Dedifferentiated amniotic fluid mesenchymal stem cell (primary cell): Measurements from ENCODE around the gene RNF169.

Experiments used
- DNase-seq: peaks from one replicate; pipeline ENCODE4 v3.0.0-alpha.2; 2016; ENCODE audit errors: extremely low spot score

The RNF169 gene, protein sequence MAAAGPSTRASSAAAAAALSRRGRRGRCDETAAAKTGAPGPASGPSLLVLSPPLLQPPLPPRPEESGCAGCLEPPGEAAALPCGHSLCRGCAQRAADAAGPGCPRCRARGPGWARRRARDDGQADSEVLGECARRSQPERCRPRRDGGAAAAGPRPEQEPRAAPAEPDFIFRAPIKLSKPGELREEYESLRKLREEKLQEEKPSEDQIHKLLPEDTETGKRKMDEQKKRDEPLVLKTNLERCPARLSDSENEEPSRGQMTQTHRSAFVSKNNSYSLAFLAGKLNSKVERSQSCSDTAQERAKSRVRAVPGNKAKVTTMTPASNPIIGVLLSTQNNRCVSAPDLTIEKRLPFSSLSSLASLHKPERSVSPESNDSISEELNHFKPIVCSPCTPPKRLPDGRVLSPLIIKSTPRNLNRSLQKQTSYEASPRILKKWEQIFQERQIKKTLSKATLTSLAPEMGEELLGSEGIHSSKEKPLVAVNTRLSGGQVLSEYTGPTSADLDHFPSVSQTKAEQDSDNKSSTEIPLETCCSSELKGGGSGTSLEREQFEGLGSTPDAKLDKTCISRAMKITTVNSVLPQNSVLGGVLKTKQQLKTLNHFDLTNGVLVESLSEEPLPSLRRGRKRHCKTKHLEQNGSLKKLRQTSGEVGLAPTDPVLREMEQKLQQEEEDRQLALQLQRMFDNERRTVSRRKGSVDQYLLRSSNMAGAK

DNA sequence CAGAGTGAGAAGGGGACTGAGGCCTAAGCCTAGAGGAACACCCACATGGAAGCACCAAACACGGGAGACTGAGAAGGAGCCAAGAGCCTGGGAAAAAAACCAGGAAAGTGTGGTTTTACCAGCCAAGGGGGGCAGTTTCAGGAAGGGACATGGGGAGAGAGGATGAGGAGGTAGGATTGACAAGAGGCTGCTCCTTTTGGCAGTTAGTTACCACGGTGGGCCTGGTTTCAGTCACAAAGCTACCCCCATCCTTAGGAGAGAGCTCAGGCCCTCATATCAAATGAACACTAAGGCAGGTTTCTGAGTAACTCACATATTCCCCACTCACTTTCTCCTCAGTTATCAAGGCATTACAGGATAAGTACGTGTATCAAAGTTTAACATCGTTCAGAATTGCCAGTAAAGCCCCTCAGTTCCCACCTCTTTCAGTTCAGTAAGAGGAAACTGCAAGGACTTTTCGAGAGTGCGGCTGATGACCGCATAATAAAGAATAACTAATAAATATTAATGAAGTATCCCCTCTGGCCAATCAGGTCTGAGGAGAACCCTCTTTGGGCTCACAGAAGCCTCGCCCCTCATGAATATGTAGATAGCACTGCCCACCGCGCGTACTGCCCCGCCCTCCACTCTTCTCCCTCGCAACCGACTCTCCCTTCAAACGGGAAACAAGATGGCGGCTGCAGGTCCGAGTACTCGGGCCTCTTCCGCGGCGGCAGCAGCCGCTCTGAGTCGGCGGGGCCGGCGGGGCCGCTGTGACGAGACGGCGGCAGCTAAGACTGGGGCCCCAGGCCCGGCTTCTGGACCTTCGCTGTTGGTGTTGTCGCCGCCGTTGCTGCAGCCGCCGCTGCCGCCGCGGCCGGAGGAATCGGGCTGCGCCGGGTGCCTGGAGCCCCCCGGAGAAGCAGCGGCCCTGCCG, at the start of gene RNF169:
Gene RNF169, plus strand, starts transcription at position 639 of the 916 bp plus-strand sequence. Its CDS starts 32 bp downstream, at position 671.
- DNase-seq, result peak; percentile 97

DNA sequence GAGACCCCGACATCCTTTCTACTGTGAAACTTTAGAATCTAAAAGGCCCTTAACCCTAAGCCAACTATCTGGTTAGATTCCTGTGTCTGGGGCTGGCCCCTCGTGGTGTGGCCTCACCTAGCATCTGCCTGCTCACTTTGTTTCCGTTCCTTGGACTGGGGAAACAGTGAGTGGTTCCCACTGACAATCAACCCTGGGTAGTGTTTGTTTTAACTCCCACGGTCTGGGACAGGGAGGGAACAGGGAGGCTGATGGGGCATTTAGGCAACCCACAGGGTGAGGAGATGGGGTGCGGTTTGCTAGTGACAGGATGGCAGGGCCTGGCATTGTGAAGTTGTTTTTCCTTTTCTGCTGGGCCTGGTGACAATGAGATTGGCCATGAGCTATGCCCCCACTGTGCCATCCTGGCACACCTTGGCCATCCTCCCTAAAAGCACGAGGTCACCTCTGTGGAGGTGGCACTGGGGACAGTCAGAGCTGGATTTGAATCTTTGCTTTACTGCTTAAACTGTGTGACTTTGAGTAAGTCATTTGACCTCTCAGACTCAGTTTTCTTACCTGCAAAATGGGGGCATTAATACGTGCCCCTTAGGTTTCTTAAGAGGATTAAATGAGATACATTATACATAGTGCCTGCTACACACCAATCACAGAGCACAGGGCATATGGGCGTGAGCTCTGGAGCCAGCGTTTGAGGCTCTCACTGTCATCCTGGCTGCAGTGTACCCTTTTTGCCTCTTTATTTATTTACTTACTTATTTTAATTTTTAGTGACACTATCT, 48.8 kb upstream of the RNF169 start:
- no peak for DNase-seq

DNA sequence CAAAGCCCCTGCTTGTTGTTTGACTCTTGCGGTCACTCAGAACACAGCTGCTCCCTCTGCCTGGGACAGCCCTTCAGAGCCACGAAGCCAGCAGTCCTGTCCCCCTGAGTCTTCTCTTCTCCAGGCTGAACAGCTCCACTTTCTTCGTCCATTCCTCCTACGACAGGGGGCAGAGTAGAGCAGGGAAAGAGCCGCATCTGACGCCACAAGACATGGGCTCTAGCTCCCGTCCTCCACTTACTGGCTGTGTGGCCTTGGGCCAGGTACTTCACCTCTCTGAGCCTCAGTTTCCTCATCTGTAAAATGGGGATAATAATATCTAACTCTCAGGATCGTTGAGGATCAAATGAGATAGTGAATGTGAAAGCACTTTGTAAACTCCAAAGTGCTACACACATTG, 47.3 kb upstream of the RNF169 start:
- DNase-seq, result no peak

DNA sequence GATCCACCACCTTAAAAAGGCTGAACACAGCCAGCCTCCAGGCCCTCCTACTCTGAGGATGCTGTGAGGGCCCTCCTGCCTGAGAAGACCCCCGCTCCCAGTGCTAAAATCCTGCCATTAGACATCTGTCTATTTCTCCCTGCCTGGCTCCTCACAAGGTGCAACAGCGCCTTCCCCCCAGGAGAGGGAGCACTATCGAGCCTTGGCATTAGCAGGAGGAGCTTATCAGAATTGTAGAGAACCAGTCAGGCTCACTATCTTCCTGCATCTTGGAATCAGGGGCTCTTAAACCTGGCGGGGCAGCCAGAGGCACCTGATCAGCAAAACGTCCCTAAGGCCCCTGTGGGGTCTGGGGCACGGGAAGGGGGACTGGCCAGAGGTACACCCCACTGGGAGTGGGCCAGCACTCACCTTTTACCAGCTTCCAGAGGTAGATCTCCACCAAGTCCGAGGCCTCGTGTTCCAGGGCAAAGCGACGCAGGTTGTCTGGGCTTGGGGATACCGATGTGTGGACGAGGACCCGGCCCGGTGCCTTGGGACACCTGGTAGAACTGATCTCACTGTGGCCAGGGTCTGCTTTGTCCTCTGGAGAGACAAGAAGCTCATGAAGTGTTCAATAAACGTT, 46.2 kb upstream of the RNF169 start:
- peak; percentile 58 for DNase-seq

DNA sequence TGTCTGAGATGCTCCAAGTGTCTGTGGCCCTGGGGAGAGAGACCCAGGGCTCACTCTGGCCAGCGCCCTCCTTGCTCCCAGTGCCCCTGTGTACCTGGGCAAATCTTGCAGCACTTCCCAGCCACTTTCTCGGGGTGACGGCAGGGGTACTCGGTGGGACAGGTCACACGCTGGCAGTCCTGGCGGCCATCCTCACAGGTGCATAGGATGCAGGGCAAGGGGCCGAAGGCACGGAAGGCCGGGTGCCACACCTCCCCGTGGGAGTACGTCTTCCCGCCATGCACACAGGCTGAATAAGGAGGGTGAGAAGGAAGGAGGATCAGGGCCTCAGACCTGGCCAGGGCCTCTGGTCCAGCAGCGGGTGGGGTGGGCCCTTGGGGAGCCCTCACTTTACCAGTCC, 45.4 kb upstream of the RNF169 start:
- no peak for DNase-seq

DNA sequence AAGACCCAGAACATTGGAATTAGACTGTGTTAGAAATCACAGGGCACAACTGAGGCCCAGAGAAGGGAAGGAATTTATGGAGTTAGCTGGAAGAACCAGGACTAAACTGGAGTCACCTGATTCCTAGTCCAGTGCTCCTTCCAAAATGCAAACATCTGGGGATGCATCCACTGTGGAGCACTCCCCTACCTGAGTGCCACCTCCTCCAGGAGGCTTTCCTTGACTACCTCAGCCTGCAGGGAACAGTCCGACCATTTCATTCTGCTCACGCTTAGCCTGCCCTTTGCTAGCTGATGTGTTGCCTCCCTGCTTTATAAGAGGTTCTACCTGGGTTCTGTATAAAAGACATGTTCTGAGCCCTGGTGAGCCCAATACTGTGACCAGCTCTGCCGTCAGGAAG, 41.5 kb upstream of the RNF169 start:
- no peak for DNase-seq

DNA sequence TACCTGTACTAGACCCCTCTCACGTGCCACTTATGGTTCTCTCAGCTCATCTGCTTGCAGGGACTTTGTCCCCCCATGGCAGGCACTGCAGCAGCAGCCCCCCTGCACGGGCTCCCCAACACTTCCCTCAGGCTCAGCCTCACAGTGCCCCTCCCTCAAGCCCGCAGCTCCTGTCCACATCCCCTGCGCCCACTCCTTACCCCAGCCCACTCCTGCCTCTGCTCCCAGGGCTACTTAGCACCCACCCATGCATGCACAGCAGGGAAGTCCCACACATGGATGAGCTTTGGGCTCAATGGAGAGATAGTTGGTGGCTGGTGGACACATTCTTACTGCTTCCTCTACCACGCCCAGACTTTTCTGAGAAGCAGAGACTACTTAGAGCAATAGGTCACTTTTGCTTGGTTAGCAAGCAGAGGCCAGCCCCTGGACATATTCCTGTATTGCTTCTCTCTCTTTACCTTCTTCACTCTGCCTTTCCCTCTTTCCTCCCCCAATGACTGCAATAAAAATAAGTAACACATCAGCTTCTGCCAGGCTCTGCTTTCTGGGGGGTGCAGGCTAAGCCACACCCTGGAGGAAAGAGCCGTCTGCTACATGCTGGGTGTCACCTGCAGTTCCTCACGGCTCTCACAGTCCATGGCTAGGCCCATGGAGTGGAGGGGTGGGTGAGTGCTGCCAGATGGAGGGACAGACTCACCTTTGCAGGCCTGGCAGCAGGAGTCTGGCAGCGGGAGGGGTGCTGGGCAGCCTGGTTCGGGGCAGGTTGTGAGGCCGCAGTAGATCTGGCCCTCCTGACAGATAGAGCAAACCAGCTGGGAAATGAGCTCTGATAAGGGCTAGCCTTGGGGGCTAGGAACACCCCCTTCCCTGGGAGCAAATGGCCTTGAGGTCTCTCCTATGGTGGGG, 40.8 kb upstream of the RNF169 start:
- DNase-seq, result no peak

DNA sequence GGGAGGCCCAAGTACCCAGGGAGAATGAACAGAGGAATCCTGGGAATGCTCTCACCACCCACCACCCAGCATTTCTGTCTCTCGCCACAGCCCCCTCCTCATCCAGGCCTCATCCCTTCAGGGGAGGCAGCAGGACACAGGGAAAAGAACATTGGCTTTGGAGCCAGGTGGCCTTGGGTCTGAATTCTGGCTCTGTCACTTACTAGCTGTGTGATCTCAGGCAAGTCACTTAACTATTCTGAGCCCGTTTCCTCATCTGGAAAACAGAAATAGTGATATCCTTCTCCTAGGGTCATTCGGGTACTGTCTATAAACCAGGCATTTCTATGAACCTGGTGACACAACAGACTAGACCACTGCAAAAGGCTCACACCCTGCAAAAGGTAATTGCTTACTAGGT, 39.5 kb upstream of the RNF169 start:
- no peak for DNase-seq

DNA sequence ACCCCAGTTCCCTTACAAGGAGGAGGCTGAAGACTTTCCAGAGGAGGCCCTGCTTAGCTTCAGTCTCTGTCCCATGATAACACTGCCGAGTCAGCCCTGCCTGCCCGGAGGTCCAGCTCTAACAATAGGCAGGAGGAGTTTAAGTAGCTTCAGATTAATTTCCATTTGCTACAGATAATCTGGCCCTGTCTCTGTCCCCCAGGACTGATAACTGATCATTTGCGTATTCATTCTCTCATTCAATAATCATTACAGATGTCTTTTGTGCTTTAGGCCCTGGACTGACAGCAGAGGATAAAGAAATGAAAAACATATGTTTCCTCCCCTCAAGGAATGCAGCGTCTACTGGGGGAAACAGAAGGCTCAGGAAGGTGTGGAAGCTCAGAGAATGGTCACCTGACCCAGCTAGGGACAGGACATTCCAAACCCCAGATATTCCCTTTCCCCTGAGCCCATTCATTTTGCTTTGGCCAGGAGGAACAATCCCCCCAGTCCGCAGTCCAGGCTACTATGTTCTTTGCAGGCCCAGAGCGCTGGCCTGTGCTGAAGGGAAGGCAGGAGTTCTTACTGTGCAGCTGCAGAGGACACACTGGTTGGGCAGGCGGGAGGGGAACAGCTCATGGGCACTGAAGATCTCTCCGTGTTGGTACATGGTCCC, 38.2 kb upstream of the RNF169 start:
- DNase-seq, result no peak

DNA sequence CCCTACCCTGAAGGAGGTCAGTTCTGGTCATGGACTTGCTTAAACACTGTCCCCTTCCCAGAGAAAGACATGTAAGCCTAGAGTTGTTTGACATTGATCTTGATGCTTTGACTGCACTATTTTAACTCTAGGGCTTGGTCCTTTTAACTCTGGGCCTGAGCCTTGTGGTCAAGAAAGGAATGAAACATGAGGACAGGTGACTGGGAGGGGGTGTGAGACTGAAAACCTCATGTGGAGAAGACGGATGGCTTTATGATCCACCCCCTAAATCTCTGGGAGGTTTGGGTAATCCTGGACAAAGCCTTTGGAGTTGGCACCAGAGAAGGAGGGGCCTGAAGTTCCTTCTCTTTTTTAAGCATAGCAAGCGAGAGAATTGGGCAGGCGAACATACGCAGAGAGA, 35.0 kb upstream of the RNF169 start:
- DNase-seq, result no peak

DNA sequence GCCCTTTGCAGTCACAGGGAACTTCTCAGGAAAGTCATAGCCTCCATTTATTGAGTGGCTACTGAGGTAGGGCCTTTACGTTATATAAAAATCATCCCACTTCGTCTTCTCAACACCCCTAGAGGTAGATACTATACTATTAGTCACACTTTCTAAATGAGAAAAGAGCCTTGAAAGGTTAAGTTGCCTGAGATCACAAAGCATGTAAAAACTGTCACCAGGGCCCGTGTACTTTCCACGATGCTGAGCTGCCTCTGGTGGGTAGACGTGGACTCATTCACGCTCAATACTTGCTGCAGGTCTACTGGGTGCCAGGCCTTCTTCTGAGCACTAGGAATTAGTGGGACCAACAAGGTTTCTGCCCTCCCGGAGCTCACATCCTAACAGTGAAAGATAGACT, 33.7 kb upstream of the RNF169 start:
- no peak for DNase-seq

DNA sequence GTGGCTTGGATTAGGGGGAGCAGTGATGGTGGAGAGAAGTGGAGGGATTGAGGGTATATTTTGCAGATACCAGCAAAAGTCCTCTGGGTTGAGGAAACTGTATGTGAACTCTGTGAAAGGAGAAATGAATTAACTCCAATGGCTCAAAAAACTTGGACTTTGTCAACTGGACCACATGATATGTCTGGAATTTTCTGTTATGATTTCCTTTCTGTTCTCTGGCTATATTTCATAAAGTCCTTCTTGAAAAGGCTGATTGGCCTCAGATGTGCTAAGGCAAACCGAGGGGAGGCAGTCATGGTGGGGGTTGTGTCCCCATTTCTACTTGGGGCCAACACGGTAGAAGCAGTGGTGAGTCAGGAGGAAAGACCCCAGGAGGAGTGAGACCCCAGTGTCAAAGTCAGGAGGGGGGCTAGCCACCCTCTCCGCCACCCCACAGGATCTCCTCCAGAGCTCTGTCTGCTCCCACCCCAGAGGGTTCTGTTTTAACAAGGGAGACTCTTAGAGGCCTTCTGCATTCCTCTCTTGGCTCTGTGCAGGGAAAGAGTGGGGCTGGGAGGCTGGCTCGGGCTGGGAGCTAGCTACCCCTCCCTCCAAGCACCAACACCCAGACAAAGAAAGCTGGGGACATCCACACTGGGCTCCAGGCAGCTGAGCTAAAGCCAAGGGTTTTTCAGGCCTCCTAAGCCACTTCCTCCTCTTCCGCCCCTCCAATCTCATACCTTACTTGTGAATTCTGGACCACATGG, 31.3 kb upstream of the RNF169 start:
- DNase-seq, result no peak

DNA sequence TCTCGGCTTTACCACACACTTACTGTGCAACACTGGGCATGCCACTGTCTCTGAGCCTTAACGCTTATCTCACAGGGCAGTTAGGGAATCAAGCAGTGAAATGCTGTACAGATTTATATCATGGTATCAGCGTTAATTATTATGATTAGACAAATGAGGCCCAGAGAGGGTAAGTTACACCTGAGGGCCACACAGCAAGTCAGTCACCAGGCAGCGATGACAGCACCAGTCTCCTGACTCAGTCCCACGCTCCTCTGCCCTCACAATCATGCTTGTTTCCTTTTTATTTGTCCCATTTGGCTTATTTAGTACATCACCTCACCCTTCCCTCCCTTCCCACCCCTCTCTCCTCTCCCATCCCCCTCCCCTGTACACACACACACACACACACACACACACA, 29.6 kb upstream of the RNF169 start:
- DNase-seq, result no peak

DNA sequence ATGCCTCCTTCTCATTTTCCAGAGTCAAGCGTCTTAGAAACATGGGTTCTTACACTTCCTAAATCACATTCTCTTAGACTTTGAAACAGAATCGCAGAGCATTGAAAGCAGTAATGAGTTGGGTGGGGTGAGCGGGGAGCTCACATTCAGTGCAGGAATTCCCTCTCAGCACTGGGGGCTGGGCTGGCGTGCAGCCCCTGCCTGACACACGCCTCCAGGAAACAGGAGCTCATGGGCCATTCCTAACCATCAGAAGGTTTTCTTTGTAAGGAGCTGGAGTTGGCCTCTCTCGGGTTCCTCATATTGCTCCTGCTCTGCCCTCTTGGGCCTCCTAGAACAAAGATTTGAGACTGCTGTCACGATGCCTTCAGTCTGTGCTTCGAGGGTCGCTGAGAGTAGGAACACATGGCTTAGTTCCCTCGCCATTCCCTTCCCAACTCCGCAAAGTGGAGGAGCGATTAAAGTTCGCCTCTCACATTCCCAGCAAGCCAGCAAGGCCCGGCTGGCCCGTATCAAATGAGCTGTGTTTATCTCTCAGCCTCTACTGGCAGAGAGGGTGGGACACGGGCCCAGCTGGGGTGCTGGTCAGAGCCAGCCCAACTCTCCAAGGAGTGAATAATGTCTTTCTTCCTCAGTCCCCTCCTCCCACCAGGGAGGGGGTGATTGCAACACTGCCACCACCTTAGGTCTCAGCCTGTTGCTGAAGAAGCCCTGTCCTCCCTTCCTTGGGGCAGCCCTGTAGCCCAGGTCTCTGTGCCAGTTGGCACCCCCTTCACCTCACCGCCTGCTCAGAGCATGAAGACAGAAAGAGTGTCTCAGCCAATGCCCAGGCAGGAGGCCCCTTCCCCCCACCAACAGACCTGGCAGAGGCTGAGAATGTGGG, 27.8 kb upstream of the RNF169 start:
- no peak for DNase-seq

DNA sequence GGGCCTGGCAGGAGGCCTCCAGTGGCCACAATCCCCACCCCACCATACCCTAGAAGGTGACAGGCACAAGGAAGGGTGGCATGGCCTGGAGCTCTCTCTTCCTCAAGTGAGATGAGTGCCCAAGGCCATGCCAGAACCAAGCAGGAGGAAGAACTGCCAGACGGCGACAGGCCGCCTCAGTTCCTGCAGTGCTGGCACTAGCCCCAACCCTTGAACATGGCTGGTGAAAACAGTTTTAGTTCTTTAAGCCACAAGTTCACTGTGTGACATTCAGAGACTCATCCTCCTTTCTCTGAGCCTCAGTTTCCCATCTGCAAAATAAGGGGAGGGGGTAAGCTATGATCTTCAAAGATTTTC, 27.2 kb upstream of the RNF169 start:
- DNase-seq, result no peak

DNA sequence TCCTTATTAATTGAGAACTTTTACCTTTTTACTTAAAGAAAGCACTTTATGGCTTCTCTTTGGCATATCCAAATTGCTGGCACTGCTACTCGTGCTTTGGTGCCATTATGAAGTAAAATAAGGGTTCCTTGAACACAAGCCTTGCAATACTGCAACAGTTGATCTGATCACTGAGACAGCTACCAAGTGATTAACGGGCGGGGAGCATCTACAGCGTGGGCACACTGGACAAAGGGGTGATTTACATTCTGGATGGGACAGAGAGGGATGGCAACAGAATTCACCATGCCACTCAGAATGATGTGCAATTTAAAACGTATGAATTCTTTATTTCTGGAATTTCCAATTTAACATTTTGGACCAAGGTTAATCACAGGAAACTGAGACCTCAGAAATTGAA, 25.1 kb upstream of the RNF169 start:
- no peak for DNase-seq

DNA sequence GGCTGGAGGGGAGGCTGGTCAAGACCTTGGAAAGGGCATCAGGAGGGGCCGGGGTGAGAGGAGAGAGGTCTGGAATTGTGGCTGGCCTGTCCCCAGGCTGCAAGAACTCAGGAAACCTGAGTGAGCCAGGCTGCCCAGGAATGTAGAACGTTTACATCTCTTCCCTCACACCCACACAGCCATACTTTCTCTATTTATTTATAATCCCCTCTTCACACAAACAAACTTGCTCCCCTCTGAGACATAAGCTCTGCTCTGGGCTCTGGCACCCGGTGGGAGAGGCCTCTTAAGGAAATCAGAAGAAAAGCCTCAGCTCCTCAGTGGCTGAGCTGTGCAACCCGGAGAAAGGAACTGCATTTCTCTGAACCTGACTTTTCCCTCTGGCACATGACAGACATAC, 22.9 kb upstream of the RNF169 start:
- no peak for DNase-seq
